HCEC 1CT (cell line): ENCODE data around the gene FKBP5.
"Not testable (repeated sequence)": the region's sequence is repeated elsewhere in the genome, so short reads cannot be mapped to it uniquely, and the experiment has no call there.

Experiments
- DNase-seq: peaks from one replicate; pipeline ENCODE4 v3.0.0-alpha.2; 2017

Gene FKBP5

DNA sequence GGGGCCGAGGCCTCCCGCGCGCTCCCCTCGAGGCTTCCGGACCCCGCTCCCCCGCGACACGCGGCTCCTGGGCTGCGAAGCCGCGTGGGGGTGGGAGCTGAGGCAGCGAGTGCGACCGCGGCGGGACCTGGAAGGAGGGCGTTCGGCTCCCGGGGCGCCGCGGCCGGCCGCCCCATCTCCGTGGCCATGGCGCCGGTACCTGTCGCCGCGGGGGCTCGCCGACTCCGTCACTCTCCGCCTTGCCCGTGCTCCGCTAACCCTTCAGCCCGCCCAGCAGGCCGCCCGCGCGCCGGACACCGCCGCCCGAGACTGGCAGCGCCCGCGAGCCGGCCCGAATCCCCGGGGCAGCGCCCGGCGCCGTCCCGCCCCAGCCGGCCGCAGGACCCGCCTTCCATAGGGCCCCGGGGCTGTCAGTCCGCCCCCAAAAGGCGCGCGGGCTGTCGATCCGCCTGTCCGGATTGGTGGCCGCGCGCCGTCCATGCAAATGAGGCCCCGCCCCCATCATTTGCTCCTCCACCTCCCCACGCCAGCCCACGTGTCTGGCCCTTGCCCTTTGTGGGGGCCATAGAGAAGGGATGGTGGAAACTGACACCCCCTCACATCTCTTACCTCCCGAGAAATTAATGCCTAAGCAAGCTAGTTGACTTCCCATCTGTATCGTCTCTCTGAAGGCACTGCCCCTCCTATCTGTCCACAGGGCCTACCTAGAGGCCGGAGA lies at the start of gene FKBP5:
Gene FKBP5, minus strand, starts transcription at position 311 of the 718 bp plus-strand sequence. CDS start 46,091 bp downstream, outside the sequence.
- DNase-seq = peak; percentile 91

DNA sequence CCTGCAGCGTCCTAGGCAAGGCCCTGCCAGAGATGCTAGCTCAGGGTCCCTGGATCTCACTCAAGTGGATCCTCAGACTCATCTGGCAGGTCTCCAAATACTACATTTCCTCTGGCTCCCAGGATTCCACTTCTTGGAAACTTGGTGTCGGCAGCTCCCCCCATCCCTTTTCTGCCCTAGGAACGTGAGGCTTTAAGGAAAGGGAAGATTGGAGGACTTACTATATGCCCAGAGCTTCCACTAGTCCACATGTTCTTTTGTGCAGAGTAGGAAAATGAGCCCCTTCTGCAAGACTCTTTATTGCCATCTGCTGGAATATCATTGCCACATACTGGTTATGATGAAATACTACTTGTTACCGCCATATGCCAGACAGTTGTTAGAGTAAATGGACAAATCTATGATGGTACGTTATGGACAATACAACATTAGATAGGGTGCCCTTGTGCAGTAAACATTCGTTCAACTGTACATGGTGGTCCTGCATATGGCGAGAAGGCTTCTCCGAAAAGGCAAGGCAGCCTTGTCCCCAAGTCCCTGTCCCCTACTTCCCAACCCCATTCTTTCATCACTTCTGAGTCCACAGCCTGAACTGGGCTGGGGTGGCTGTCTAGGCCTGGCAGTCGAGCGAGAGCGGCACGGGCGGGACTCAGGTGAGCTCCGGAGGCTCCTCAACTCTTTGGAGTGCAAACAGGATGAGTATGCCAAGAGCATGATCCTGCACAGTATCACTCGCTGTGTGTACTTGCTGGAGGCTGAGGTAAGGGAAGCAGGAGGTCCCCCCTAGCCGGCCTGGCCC lies 48.9 kb upstream of the FKBP5 start:
- peak; percentile 90 for DNase-seq

GRCh38 chr6:35736982-35737412 lies 48.3 kb upstream of the FKBP5 start, which contains the start of gene ARMC12:
Gene ARMC12, plus strand, starts transcription at chr6:35737032. Its CDS starts 77 bp downstream, at chr6:35737109.
- no peak for DNase-seq

- peak; percentile 21 for DNase-seq
These were observed 47.7 kb upstream of the FKBP5 start for GRCh38 chr6:35736253-35736894.

DNA sequence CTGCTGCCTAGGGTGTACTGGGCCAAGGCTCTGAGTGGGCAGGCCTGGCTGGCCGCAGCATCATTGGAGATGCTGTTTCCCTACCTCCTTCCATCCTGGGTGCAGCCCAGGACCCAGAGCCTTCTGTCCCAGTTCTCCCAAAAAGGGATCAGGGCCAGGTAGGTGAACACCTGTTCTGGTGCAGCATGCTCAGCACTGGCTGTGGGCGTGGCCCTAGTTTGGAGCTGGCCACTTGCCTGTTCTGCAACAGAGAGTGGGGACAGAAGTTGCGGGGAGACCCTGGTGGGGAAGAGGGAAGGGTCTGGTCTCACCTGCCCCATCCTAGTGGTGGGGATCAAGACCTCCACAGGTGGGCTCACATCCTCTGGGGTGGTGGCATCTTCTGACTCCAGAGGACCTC lies 46.7 kb upstream of the FKBP5 start:
- no peak for DNase-seq

- DNase-seq = not testable (repeated sequence)
These were observed 45.6 kb upstream of the FKBP5 start for GRCh38 chr6:35734319-35734718.

- DNase-seq = no peak
These were observed 44.9 kb upstream of the FKBP5 start for GRCh38 chr6:35733633-35734032.

DNA sequence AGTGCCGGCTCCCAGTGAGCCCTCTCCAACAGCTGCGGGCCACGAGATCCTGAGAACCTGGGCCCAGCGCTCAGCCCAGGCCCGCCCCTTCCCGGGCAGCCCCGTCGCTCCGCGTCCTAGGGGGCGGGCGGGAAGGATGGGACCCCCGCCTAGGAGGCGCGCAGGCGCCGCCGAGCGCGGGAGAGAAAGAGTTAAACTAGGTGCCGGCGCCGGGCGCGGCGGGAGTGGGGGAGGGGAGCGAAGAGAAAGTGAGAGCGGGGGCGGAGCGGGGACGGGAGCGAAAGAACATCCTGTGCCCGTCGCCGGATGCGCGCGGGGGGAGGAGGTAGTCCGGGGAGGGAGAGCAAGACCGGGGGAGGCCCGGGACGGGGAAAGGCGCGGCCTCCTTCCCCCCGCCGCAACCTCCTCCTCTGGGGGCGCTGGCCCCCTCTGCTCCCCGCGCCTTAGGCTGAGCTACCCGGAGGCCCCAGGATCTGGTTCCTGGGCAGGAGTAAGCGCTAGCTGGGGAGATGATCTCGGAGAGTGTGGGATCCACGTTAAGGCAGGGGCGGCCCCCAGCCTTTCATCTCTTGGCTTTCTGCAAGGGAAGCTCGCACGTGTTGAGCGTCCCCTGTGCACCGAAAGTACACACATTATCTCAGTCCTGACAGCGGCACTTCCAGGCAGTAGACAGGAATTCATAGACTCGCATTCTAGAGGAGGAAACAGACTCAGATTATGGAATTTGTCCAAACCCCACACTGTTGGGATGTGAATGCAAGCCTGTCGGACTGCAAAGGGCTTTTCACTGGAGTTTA lies 43.2 kb upstream of the FKBP5 start:
- peak; percentile 96 for DNase-seq

DNA sequence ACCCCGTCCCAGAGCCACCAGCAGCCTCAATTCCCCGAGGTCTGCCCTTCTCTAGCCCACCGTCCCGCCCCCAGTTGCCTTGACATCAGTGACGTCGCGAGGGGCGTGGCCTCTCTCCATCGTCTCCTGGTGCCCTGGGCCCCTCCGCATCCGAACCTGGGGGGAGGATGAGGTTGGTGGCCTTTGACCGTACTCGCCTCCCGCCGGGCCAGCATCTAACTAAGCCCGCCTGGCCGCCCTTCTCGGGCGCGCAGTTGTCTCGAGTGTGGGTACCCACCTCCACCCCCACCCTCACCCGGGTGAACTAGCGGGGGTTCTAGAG lies 42.7 kb upstream of the FKBP5 start:
- peak; percentile 79 for DNase-seq

DNA sequence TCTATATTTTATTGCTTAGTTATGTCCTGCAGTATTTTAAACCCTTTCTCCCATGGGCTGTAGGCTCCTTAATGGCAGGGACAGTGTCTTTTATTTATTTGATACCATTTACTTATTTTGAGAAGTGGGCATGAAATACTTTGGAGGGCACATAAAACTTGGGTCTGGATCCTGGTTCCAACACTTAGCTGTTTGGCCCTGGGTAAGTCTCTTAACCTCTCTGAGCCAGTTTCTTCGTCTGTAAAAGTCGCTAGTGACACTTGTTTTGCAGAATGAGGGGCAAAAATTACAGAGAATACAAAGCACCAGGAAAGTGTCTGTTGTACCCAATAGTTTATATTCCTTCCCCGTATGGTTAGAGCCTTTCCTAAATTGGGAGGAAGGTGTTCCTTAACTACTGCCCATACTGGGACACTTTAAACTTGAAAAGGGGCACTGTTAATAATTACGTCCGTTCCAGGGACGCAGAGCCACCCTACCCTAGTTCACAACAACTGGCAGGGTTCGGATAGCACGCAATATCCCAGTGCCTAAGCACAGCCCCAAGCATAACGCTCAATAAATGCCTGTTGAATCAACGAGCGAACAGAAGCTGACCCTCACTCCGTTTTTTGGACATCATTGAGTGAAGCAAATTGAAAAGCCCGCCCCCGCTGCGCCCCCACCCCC lies 42.2 kb upstream of the FKBP5 start:
- no peak for DNase-seq

GRCh38 chr6:35729722-35730121 lies 41.0 kb upstream of the FKBP5 start:
- DNase-seq = no peak

- DNase-seq = no peak
These were observed 40.3 kb upstream of the FKBP5 start for GRCh38 chr6:35728683-35729678.

GRCh38 chr6:35727935-35728682 lies 39.4 kb upstream of the FKBP5 start:
- DNase-seq = peak; percentile 99

- peak; percentile 81 for DNase-seq
These were observed 38.7 kb upstream of the FKBP5 start for GRCh38 chr6:35727231-35727934.

GRCh38 chr6:35725721-35726438 lies 37.2 kb upstream of the FKBP5 start:
- peak; percentile 49 for DNase-seq

GRCh38 chr6:35725081-35725708 lies 36.5 kb upstream of the FKBP5 start:
- no peak for DNase-seq

GRCh38 chr6:35724471-35724870 lies 35.8 kb upstream of the FKBP5 start:
- no peak for DNase-seq

GRCh38 chr6:35724059-35724458 lies 35.3 kb upstream of the FKBP5 start:
- DNase-seq = no peak
